Esophagus squamous epithelium (tissue), 5 donors: ENCODE results near the gene PHACTR3. TPM values are rescaled to one million over a fixed set of nuclear protein-coding genes. Genes with fewer than 3 reads are reported as not detected.

Source experiments
- DNase-seq: peaks from one replicate; lab custom pipeline; 2025; lab: John Stamatoyannopoulos, UW
- H3K27ac ChIP-seq, 4 donors: fragments of 200-600 bp; sonication (generic); one replicate each; pipeline ENCODE4 v1.5.1; 2016 to 2019; ENCODE audit warnings: mild to moderate bottlenecking in 1 of 4
- H3K27me3 ChIP-seq, 4 donors: fragments of 200-600 bp; sonication (generic); 1 replicate in 3 of 4; 2 replicates in 1 of 4; pipeline versions ENCODE4 v1.5.1 to v1.6.0; 2017 to 2021; ENCODE audit warnings: antibody characterized with exemption in 1 of 4
- H3K36me3 ChIP-seq, 3 donors: fragments of 200-600 bp; sonication (generic); one replicate each; pipeline ENCODE4 v1.5.1; 2016 to 2019
- H3K4me1 ChIP-seq, 3 donors: fragments of 200-600 bp; sonication (generic); one replicate each; pipeline ENCODE4 v1.5.1; 2017 to 2019
- H3K4me3 ChIP-seq, 4 donors: fragments of 200-600 bp; sonication (generic); 1 replicate in 3 of 4; 2 replicates in 1 of 4; pipeline ENCODE4 v1.5.1; 2016 to 2019; ENCODE audit warnings: mild to moderate bottlenecking in 2 of 4, moderate library complexity in 1 of 4
- H3K9me3 ChIP-seq, 3 donors: fragments of 200-600 bp; sonication (generic); one replicate each; pipeline ENCODE4 v1.5.1; 2016 to 2019
- POLR2A ChIP-seq, 4 donors: fragments of 450-650 bp; IDR thresholded peaks; one replicate each; pipeline ENCODE4 v1.6.1; 2017; ENCODE audit warnings: antibody characterized with exemption in 4 of 4, mild to moderate bottlenecking in 4 of 4, moderate library complexity in 3 of 4
- WGBS, 2 donors: methylation state at CpG; one replicate each; pipeline ENCODE4 v1.1.5; 2018; 5-methylcytosine and 5-hydroxymethylcytosine counted together
- intact Hi-C: fragments of 100-400 bp; cut with DNase I; formaldehyde crosslinking; loops from one replicate; pipeline ENCODE4 v1.15.0; 2022
- total RNA-seq, 4 donors: library from RNA; depleted of rRNA; stranded (reverse); fragments of >200 nt; gene quantifications; one replicate each; pipeline ENCODE4 v1.1.0, GENCODE V29; 2016
- TF ChIP-seq, protein P1 (sequence below), 6 experiments: fragments of 450-650 bp in 4 of 6; fragments of 200-600 bp in 2 of 6; sonication (generic) in 2 of 6; IDR thresholded peaks; one replicate each; pipeline ENCODE4 v1.5.1; 2016 to 2019; ENCODE audit warnings: antibody characterized with exemption in 6 of 6, mild to moderate bottlenecking in 4 of 6, moderate library complexity in 4 of 6
- donor health status: DM: yes; HTN: yes; CAD: no.

PHACTR3 gene
- total RNA-seq, 4 donors from 2014 or later = 0.13 to 2.5 (median 0.32) TPM

DNA sequence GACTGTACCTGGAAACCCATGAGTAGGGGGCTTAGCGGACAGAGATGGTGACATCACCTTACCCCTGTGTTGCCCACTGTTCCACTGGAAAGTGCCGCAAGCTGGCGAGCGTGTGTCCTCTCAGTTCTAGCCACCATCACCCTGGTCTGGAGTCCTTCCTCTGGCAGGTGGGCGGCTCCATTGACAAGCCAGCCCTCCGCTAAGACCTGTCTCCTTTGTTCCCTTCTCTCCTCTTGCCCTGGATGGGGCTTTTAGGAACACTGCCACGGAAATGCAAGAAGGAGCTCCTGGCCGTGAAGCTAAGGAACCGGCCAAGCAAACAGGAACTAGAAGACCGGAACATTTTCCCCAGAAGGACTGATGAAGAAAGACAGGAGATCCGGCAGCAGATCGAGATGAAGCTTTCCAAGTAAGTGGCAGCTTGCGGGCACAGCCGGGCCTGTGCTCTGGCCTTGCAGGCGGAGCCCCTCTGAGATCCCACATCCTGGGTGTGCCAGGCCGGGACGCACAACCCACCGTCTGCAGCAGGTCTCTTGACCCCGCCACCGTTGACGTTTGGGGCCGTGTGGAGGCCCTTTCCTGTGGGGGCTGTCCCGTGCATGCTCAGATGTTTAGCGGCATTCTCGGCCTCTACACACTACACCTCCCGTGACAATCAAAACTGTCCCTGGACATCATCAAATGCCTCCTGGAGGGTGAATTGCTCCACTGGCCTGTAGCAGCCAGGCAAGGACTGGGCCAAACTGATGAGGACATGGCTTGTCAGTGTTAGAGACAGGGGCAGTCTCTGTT is 201.6 kb downstream of the PHACTR3 start:
- no peaks in the 10 kb centered on the region for H3K36me3 ChIP-seq
- H3K27ac ChIP-seq = no peak overlapping the region
- intact Hi-C loops = no loop called here
- no peak for TF ChIP-seq POLR2A (IDR thresholded peaks at IDR 0.05)
- TF ChIP-seq, protein P1, sequence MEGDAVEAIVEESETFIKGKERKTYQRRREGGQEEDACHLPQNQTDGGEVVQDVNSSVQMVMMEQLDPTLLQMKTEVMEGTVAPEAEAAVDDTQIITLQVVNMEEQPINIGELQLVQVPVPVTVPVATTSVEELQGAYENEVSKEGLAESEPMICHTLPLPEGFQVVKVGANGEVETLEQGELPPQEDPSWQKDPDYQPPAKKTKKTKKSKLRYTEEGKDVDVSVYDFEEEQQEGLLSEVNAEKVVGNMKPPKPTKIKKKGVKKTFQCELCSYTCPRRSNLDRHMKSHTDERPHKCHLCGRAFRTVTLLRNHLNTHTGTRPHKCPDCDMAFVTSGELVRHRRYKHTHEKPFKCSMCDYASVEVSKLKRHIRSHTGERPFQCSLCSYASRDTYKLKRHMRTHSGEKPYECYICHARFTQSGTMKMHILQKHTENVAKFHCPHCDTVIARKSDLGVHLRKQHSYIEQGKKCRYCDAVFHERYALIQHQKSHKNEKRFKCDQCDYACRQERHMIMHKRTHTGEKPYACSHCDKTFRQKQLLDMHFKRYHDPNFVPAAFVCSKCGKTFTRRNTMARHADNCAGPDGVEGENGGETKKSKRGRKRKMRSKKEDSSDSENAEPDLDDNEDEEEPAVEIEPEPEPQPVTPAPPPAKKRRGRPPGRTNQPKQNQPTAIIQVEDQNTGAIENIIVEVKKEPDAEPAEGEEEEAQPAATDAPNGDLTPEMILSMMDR (IDR thresholded peaks at IDR 0.05) = no peak
- peaks cover 0 to 3% (median 0%) of the 10 kb centered on the region in 3 donors for H3K9me3 ChIP-seq
- H3K4me3 ChIP-seq = no peak overlapping the region
- no peaks in the 10 kb centered on the region for H3K27me3 ChIP-seq
- WGBS, 2 donors = 87 to 98% methylated on average over 9 to 13 of the region's 26 CpGs
- DNase-seq = no peak
- H3K4me1 ChIP-seq = no peaks in the 10 kb centered on the region

DNA sequence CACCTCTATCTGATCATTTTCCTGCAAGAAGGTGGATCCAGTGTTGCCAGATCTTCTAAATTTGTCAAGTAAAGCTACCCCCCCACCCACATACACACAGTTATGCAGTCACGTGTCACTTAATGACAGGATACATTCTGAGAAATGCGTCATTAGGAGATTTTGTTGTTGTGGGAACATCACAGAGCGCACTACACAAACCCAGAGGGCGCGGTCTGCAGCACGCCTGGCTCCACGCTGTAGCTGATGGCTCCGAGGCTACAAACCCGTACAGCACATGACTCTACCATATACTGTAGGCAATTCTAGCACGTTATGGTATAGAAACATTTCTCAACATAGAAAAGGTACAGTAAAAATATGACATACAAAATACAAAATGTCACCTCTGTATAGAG is 202.2 kb downstream of the PHACTR3 start:
- Histone ChIP-seq H3K27ac (no peak overlapping the region), H3K4me1 (no peaks in the 10 kb centered on the region), H3K4me3 (no peak overlapping the region), H3K9me3 (no peaks in the 10 kb centered on the region), H3K36me3 (no peaks in the 10 kb centered on the region), H3K27me3 (no peaks in the 10 kb centered on the region)
- intact Hi-C loops = no loop called here
- 87 to 89% methylated on average over 10 of the region's 10 CpGs for WGBS, 2 donors
- TF ChIP-seq POLR2A (IDR thresholded peaks at IDR 0.05) = no peak
- TF ChIP-seq, protein P1 (IDR thresholded peaks at IDR 0.05) = no peak
- no peak for DNase-seq

DNA sequence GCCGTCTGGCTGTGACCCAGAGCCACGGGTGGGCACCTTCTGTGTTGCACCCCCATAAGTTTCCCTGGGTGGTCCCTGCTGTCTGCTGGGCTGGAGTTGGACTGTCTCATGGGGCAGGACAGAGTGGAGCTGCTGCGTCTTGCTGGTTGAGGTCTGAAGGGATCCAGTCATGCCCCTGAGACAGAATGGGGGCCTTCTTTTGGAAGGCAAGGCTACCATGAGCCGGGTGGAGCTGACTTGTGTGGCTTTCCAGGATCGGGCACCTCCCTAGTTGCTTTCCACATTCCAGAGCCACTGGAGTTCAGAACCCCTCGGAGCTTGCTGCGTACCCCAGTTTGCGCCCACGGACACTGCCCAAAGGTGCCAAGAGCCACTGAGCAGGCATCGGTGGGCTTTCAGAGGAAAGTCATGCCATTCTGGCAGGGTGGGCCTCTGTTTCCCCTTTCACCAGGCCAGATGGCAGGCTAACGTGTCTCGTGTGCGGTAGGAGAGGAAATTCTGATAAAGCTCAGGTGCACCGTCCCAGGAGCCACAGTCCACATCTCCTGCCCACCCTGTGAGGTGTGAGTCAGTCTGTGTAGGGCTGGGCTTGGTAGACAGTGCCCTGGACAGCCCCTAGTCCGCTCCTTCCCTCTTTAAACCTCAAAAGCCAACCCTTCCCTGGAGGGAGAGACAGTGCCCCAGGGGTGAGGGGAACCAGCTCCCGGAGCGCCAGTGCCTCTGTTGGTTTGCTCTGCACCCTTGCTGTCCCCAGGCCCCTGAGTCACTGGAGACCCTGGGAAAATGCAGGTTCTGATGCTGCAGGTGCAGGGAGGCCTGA is 203.8 kb downstream of the PHACTR3 start:
- no peaks in the 10 kb centered on the region for H3K4me1 ChIP-seq
- no peaks in the 10 kb centered on the region for H3K36me3 ChIP-seq
- H3K27me3 ChIP-seq = no peaks in the 10 kb centered on the region
- 68 to 78% methylated on average over 4 to 11 of the region's 17 CpGs for WGBS, 2 donors
- DNase-seq = no peak
- TF ChIP-seq, protein P1 (IDR thresholded peaks at IDR 0.05) = no peak
- TF ChIP-seq POLR2A (IDR thresholded peaks at IDR 0.05) = no peak
- no peak overlapping the region for H3K27ac ChIP-seq
- no peaks in the 10 kb centered on the region for H3K9me3 ChIP-seq
- intact Hi-C loops = no loop called here
- no peak overlapping the region for H3K4me3 ChIP-seq

DNA sequence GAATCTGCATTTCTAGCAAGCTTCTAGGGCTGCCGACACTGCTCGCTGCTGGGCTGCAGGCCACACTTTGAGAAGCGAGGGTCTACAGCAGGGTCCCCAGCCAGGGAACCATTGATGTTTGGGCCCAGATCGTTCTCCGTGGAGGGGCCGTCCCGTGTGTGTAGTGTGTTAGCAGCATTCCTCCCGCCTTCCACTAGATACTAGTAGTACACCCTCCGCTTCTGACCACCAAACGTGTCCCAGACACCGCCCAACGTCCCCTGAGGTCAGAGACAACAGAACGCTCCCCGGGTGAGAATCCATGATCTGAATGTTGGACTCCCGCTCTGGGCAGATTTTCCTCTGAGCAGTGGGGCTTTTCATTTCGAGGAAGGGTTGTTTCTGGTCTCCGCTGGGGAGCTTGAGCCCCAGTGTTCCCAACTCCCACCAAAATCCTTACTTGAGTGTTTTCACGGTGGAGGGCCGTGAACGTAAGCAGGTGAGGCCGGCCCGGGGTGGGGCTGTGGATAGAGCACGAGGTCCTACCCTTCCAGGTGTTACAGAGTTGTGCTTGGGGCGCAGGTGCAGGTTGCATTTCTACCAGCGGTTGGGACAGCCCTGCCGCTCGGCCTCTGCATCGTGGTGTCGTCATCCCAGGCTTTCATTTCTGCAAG is 204.5 kb downstream of the PHACTR3 start:
- Histone ChIP-seq H3K4me3 (no peak overlapping the region), H3K27me3 (no peaks in the 10 kb centered on the region), H3K27ac (no peak overlapping the region), H3K36me3 (no peaks in the 10 kb centered on the region), H3K9me3 (no peaks in the 10 kb centered on the region), H3K4me1 (no peaks in the 10 kb centered on the region)
- no peak for TF ChIP-seq POLR2A (IDR thresholded peaks at IDR 0.05)
- TF ChIP-seq, protein P1 (IDR thresholded peaks at IDR 0.05) = no peak
- intact Hi-C loops = no loop called here
- no peak for DNase-seq
- WGBS, 2 donors = 74 to 78% methylated on average over 6 to 10 of the region's 29 CpGs
